HUDEP-2 (cell line): Measurements from ENCODE around the gene GPC6.

Source experiments
- DNase-seq, 76 experiments: peaks; one replicate each; lab custom pipeline; 2025; ENCODE audit not compliant: unreplicated experiment in 76 of 76; lab: John Stamatoyannopoulos, UW

The GPC6 gene

DNA sequence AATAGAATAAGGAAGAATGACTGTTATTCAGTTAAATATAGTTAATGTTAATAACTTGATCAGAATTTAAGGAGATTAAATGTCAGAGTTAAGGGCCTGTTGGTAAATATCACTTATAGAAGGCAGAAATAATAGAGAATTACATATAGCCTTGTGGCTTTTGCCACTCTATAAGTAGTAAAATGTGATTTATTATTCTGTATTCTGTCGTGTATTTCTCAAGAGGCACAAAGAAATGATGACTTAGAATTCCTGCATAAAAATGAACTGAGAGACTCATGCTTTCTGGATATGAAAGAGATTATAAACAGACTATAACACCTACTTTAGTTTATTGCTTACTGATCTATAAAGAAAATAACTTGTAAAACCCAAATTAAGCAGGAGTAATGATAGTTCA, 40.1 kb downstream of the GPC6 start:
- DNase-seq, result no peak

DNA sequence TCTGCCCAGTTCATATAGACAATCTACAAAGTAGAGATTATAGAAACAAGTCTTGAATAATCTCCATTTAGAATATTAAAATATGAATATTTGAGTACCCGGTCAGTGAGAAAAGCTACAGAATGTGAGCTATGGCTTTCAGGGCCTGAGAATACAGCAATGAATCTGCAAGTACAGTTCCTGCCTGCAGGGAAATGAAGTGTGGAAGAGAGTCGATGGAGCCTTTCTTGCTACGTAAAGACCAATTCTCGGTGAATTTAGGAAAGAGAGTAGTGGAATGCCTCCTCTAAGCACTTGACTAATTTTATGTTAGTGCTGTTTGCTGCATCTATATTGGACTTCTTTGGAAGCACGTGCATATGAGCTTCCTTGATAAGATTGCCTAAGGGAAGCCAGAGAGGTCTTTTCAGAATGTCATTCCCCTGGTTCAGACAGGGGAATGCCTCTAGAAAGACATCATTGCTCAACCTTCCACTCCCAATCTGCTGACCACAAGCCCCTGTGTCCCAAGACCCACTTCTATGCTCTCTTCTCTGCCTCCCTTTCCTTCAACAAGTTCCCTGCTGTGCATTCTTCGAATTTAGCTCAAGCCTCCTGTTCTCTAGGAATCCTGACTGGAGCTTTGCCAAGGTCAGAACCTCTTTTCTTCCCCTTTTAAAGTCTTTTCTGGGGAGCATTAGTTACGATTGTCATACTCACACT, 41.9 kb downstream of the GPC6 start:
- DNase-seq, result no peak

DNA sequence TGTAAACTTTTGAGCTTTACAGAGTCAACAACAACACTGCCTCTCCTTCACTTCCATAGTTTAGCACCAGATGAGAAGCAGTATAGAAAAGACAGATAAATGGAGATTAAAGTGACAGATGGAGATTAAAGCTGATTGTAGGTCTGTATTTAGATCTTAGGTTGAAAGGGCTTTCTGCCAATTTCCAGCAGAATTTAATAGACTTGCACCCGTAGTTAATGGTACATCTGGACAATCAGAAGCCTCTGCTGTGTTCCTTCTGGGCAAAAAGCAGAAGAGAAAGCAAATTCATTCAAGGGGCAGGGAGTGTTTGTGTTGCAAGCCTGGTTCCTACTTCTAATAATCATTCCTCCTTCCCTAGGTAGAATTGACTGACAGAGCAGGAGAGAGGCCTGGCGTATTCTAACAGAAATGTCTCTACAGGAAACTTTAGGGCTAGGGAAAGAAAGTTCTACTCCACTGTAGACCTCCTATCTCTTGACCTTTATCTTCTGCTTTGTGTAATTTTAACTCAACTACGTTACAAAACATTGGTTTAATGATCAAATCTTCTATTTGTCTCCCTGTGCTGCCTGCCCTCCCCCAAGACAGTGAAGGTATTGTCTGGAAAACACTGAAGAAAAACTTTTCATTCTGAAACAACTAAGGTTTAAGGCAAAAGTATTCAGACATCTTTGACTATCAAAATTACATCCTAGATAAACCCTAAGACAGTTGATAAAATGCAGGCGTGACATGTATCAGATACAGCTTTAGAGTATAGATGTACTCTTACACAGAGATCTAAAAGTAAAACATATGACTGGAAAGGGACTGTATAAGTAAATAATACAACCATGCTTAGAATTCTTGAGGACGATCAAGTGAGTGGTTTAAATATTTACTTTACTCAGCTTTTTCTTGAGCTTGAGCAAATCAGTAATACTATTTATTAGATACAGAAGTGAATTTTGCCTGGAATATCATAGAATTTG, 44.4 kb downstream of the GPC6 start:
- DNase-seq, result no peak

DNA sequence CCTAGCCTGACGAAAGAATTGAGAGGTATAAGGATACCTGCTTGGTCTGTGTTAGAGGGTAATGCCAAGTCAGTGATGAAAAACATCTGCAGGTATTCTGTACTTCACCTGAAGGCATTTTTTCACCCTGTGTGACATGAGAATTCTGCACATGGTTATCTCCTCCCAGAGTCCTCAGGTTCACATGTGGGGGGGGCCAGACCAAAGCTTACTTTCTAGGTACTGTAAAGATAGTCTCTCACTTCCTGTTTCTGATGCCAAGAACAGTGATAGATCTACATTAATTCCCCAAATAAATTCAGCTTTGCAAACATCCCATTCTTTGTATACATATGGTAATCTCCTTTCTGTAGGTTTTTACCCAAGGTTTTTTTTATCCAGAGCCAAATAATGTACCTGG, 53.4 kb downstream of the GPC6 start:
- no peak for DNase-seq

DNA sequence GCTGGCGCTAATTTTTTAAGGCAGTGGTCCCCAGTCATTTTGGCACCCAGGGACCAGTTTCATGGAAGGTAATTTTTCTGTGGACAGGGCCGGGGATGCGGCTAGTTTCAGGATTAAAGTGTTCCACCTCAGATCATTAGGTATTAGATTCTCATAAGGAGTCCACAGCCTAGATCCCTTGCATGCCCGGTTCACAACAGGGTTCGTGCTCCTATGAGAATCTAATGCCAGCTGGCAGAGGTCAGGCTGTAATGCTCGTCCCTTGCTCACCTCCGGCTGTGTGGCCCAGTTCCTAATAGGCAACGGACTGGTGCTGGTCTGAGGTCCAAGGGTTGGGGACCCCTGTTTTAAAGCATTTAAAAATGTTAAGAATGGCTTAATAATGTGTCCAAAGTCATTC, 54.1 kb downstream of the GPC6 start:
- DNase-seq, result no peak

DNA sequence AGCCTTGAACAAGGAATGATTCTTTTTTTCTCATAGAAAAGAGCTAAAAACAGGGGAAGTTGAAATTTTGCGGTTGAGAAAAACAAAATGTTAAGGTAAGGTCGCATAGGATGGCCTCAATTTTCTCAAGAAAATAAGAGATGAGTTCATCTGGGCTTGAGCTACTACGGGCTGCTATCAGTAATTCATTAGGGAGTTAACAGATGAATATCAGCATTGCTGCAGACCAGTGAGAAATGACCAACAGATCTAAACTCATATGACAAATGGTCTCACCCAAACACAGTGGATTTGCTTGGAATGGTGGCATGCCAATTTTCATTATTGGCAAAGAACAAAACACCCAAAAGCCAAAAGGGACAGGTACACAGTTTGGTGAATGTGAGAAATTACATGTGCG, 56.6 kb downstream of the GPC6 start:
- no peak for DNase-seq

DNA sequence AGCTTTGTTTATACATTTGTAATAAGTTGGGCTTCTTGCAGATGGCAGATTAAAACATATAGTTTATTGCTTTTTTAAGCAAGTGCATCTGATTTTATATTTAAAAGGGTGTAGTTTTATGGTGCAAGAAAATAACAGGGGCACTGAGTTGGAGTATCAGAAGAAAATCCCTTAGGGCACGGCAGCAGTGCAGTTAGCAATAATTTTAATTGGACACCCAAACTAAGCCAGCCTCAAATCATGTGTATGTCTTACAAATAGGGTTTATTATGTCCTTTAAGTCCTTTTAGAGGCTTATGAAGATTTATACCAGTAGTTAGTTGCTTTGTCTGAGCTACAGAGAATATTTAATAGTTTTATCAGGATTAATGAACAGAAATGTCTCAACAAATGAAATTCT, 57.5 kb downstream of the GPC6 start:
- DNase-seq, result no peak

DNA sequence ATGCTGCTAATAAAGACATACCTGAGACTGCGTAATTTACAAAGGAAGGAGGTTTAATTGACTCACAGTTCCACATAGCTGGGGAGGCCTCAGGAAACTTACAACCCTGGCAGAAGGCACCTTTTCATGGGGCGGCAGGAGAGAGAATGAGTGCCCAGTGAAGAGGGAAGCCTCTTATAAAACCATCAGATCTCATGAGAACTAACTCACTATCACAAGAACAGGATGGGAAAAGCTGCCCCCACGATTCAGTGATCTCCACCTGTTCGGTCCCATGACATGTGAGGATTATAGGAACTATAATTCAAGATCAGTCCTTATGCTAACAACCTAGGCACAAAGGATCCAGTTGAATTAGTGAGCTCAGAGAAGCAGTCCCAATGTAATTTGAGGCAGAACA, 59.4 kb downstream of the GPC6 start:
- DNase-seq, result no peak

DNA sequence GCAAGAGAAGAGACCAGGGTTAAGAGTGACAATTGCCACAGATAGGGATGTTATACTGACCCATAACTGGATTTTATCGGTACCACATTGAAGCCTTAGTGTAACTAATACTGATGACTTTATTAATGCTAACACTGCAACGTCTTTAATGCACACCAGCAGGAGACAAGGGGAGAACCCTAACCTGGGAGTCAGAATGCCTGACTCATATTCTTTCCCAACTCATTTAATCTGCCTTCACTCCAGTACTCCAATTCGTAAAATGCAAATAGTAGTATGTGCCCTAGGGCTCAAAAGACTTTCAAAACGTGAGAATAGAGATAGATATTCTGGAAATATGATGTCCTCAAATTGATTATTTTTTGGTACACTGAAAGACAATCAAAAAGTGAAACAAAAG, 62.4 kb downstream of the GPC6 start:
- no peak for DNase-seq

DNA sequence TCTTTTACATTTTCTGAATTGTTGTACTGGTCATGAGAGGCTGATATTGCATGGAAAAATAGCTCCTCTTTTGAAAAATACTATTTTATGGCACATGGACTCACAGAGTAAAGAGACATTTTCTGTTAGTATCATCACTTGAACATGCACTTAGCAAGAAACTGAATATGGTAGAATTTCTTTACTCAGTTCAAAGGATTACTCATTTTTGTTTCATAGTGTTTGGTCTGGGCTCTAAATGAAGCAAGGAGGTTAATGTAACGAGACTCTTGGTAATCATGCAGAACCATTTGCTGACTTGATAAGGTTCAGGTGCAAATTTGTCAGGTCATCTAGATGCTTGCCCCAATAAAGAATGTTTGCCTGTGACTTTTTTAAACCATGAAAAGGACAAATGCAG, 63.2 kb downstream of the GPC6 start:
- no peak for DNase-seq

DNA sequence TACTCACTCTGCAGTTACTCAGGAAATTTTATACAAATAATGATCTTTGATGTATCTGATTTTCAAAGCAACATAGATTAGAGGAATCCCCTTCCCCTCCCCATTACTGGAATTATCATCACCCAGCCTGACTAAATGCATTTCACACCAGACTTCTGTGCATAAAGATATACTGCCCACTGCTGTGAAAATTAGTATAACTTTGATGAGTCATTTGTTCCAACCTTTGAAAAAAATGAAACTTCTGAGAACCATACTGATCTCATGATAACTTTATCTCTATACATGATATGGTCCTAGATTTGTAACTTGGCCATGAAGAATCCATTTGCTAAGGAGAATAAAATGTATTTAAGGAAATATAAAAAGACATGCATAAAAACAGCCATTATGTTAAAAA, 63.9 kb downstream of the GPC6 start:
- peak in 3 of 76 experiments; percentile 0 to 49 (median 2) for DNase-seq

DNA sequence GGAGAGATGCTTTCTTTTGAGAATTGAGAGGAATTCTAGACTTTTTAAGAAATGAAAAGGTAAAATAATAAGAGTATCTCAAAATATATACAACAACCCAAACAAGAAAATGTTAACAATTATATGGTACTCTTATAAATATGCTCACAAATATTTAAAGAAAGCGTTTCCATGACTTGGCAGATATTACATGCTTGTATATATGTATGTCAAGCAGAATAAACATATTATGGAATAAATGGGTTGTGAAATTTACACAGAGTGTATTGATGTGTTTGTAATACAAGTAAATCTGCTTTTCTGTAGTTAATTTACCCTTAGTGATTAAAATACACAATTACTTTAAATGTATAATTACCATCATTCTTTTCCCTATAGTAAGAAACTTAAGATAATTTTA, 65.8 kb downstream of the GPC6 start:
- no peak for DNase-seq

DNA sequence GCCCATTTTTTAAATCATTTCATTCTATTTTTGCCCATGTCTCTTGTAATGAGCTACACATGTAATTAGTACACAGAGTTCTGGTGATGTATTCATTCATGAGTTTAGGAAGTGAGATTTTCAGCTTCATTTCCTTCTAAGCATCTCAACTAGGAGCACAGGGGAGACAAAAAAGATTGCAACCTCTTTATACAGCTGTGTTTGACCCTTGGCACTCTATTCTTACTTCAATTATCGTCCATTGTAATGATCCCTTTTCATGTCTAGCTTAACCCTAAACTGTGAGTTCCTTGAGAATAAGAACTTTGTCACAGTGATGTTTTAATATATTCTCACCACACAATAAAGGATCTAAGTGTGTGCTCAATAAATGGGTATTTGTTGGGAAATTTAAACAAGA, 67.1 kb downstream of the GPC6 start:
- no peak for DNase-seq

DNA sequence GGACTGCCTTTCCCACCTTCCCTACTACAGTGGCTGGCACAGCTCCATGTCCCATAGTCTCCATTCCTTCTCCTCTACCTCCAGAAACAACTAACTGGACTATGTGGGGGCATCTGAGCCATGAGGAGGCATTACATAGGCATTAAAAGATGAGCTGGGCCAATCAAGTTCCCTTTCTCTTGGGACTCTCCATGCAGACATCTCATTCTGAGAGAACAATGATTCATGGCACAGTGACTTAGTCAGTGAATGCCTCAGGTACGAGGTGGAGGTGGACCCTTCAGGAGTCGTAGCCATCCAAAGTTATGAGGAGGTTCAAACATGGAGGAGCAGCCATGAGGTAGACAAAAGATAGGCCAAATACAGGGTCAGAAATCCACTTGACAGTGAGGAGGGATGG, 70.0 kb downstream of the GPC6 start:
- DNase-seq, result no peak

DNA sequence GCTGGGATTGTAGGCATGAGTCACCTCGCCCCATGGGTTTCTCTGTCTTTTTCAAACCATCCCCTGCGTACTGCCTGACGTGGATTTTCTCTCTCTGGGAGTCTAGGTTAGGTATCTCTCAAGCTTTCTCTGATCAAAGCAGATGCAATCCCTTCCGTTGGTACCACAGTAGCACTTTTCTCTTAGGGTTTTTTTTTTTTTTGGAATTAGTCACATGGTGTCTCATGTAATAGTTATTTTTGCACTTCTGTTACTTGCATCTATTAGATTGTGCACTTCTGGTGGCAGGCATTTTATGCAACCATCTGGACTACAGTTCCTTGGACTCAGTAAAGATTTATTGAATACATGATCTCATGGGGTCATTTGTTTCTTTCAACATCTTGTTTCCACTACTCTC, 72.1 kb downstream of the GPC6 start:
- no peak for DNase-seq

DNA sequence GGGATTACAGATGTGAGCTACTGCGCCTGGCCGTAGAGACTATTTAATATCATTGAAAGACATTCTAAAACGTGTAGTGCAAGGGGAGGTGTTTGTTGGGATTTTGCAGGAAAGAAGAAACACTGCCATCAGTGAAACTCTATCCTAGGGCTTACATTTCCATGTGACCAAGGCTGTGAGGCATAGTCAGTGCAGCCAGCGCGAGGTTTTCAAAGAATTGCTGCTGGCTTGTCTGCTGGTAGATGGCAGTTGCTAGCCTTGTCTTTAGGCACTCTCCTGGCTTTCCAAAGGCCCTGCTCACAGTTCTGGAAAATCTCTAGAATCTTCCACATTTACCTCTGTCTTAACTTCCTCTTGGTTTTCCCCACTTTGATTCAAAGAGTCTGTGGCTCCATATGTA, 77.5 kb downstream of the GPC6 start:
- no peak for DNase-seq

DNA sequence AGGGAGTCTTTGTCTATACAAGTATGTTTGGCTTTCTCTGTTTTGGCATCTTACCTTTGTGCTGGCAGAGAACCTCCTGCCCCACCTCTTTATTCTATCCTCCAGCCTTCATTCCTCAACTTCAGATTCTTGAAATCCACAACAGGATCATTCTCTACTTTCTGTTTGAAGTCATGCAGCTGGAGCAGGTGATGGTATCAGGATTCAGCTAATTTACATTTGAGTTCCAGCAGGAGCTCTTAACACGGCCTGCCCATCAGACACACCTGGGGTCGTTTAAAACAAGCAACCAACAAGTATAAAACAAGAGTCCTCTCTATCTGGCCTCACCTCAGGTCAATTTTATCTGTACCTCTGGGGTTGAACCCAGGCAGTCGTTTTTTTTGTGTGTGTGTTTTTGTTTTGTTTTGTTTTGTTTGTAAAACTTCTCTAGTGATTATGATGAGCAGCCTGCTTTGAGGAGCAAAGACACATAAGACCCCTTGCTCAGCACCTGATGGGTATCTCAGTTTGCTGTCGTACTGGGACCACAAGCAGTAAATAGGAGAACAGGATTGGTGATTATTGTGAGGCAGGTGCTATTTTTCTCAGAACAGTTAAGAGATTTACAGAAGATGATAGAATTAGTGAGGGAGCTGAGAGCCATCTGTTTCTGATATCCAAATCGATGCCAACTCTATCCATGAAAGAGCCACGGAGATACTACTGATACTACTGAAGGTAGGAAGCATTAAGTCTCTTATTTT, 78.4 kb downstream of the GPC6 start:
- no peak for DNase-seq

DNA sequence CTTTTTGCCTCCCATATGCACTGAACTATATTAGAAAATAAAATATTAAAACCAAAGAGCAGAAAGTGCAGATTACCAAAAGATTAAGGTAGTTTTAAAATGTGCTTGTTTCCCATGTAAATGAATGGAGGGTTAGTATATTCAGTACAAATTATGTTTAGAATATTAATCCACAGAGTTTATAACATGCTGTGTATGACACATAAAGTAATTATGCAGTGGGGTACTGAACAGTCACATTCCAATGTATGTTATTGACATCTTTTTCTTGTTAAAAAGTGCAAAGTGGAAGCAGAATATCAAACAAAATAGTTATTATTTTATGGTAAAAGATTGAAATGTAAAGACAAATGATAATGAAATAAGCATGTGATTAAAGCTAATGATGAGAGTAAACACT, 79.3 kb downstream of the GPC6 start:
- DNase-seq, result no peak

DNA sequence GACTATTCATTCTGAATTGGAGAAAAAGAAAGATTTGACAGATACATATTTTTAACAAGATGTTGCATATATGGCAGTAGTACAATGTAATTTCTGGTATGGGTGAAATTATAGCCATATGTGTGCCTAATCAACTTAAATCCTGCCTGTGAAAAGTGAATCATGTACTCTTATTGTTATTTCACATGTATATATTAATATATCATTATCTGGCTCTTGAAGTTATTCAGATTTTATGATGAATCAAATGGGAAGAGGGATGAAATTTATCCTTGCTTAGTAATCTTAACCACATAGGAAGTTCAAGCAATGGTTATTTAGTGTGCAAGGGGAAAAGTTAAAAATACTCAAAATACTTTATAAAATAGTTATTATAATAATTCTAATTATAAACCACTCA, 80.5 kb downstream of the GPC6 start:
- no peak for DNase-seq

DNA sequence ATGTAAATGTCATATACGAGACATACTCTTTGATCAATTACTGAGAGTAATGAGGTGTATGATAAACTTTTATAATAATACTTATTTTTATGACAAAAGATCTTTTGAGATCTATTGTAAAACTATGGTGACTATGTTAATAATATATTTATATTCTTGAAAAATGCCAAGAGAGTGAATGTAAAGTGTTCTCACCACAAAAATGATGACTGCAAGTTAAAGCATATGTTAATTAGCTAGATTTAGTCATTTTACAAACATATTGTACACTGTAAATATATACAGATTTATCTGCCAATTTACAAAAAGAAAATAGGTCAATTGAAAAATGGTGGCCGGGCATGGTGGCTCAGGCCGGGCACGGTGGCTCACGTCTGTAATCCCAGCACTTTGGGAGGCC, 81.0 kb downstream of the GPC6 start:
- DNase-seq, result no peak

DNA sequence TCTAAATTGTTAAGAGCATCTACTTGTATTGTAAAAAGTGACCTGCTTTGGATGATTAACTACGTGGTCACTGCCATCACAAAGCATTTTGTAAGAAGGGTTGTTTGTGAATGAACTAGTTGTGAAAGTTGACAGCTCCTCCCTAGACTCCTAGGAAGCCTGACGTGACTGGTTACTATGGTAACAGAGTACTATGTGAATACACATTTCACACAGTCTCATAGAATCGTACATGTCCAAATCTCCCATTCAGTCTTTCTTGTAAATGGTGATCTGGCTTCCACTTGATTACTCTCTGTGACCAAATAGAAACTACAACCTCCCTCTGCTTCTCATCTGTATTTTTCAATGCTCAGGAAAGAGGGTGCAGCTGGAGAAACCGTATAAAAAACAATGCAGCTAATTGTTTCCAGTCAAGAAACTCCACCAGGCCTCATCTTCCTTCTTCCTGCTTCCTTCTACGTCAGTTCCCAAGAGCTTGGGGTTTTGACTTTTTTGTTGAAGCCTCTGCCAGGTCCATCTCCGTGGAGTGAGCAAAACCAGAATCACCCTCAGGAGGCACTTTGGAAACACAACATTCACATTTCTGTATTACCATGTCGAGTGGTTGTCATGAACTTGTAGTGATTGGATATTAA, 83.4 kb downstream of the GPC6 start:
- DNase-seq, result no peak
